Measurements from ENCODE around the gene RRAS2. TPM values are rescaled to one million over a fixed set of nuclear protein-coding genes. Genes with fewer than 3 reads are reported as not detected.

RRAS2 gene
- total RNA-seq, 4 donors from 2014 or later = 40.7 to 75.4 (median 58.0) TPM

DNA sequence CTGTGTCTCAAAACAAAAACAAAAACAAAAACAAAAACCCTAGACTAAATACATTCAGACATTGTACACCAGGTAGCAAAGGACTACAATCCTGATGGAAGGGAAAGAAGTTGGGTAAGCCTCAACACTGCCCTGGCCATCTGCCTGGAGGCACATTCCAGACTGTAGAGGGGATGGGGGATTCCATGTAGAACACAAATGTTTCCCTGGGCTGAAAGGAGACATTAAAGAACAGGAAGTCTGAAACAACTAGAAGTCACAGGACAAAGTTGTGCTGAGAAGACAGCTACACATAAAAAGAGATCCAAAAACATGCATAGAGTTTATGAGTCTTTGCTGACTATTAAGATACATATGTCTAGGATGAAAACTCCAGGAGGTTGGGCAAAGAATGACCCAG, 83.9 kb downstream of the RRAS2 start:
- Histone ChIP-seq H3K4me1 (peaks cover 0 to 5% (median 2%) of the 10 kb centered on the region in 4 donors), H3K4me3 (no peak overlapping the region), H3K36me3 (peaks cover 0 to 14% (median 12%) of the 10 kb centered on the region in 4 donors), H3K27ac (replicated peaks in 1 of 4) (no peak overlapping the region), H3K27me3 (no peaks in the 10 kb centered on the region), H3K9me3 (no peaks in the 10 kb centered on the region)
- no peak for DNase-seq (ENCODE audit: extremely low spot score)
- intact Hi-C loops (cut with DNase I) = no loop called here
- TF ChIP-seq CTCF (IDR thresholded peaks at IDR 0.05) = no peak
- TF ChIP-seq POLR2AphosphoS5 (IDR thresholded peaks at IDR 0.05) = no peak
- no peak for TF ChIP-seq POLR2A (IDR thresholded peaks at IDR 0.05; ENCODE audit: low read depth)
- no peak for TF ChIP-seq EP300 (IDR thresholded peaks at IDR 0.05)

DNA sequence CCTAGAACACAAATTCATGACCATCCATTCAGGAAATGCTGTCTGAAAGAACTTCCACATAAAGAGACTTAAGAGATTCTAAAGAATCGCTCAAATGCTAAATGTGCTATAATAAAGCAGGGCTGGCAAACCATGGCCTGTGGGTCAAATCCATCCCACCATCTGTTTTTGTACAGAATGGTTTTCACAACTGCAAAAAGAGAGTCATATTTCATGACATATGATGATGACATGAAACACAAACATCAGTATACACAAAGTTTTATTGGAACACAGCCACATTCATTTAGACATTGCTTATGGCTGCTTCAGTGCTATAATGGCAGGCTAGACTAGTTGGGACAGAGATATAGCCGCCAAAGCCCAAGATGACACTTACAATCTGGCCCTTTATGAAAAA, 85.1 kb downstream of the RRAS2 start:
- peaks cover 0 to 5% (median 2%) of the 10 kb centered on the region in 4 donors for H3K4me1 ChIP-seq
- H3K27ac ChIP-seq (replicated peaks in 1 of 4) = no peak overlapping the region
- intact Hi-C loops (cut with DNase I) = no loop called here
- H3K9me3 ChIP-seq = no peaks in the 10 kb centered on the region
- WGBS = 89% methylated on average over 2 of the region's 2 CpGs
- TF ChIP-seq POLR2A (IDR thresholded peaks at IDR 0.05; ENCODE audit: low read depth) (no peak), POLR2AphosphoS5 (IDR thresholded peaks at IDR 0.05) (no peak), EP300 (IDR thresholded peaks at IDR 0.05) (no peak), CTCF (IDR thresholded peaks at IDR 0.05) (no peak)
- H3K36me3 ChIP-seq = peaks cover 0 to 13% (median 8%) of the 10 kb centered on the region in 4 donors
- DNase-seq (ENCODE audit: extremely low spot score) = no peak
- no peak overlapping the region for H3K4me3 ChIP-seq
- H3K27me3 ChIP-seq = no peaks in the 10 kb centered on the region

DNA sequence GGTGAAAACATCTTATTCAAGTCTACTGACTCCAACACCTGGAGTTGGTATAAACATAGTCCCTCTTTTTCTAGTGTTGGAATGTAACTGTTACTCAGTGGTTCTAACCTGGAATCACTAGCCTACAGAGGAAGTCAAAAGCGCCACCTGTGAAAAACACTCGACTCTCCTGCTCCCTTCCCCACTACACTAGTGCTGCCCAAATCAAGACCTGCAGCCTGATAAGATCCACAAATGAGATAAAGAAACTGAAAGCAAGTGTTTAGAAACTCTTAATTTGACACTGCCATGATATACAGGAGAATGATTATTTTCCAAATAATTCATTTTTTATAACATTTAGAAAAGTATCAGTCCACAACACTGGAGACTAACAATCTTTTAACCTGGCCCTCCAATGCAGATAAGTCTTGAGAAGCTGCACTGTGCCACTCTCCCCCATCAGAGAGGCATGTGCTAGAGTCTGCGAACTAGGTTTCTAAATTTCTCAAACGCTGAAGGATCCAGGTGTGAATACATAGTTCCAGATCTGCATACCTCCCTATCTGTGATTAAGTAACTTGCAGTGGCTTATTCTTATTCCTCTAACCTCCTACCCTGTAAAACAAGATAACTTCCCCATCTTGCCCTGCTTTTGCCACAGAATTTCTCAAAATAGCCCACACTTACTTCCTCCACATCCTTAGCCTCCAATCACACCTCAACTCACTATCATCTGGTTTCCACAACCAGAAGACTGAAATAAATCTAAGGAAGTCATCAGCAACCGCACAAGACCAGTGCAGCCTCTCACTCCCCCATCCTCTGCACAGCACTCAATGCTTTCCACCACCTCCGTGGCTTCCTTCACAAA, 88.1 kb downstream of the RRAS2 start:
- peaks cover 0 to 10% (median 4%) of the 10 kb centered on the region in 4 donors for H3K36me3 ChIP-seq
- no peak overlapping the region for H3K4me3 ChIP-seq
- H3K27ac ChIP-seq (replicated peaks in 1 of 4) = no peak overlapping the region
- no peaks in the 10 kb centered on the region for H3K27me3 ChIP-seq
- H3K4me1 ChIP-seq = no peaks in the 10 kb centered on the region
- DNase-seq (ENCODE audit: extremely low spot score) = no peak
- H3K9me3 ChIP-seq = no peaks in the 10 kb centered on the region
- intact Hi-C loops (cut with DNase I) = no loop called here
- WGBS = 70% methylated on average over 6 of the region's 6 CpGs
- TF ChIP-seq CTCF (IDR thresholded peaks at IDR 0.05) (no peak), EP300 (IDR thresholded peaks at IDR 0.05) (no peak), POLR2AphosphoS5 (IDR thresholded peaks at IDR 0.05) (no peak), POLR2A (IDR thresholded peaks at IDR 0.05; ENCODE audit: low read depth) (no peak)

DNA sequence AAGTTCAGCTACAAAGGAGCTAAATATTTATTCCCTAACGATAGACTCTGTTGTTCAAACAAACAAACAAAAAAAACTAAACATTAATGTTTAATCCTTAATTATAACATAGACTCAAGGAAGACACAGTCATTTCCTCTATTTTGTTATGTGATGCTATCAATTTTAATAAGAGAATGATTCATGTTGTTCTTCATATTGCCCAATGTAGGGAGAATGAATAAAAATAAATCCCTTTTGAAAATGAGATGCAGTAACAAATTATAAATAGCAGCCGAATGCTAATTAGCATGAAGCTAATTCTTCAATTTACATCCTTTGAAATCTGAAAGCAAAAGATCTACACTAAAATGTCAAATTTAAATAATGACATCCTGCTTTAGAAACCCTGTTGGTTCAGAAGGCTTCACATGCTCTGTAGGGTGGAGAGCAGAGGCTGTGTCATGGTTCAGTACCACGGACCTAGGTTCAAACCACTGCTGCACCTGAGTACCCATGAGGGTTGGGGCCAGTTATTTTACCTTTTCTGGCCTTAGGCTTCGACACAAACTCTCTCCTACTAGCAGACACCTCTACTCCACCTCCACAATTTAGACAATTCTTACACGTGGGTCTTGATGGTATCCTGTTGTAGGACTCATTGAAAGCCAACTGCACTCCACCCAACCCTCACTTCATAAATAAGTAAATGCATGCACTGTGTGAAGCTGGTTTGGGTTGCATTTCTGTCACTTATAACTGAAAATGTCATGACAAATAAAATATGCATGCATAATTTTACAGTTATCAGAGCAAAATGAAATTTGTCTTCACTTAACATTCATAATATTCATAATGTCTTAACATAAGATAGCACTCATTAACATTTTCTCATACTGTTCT, 89.0 kb downstream of the RRAS2 start:
- DNase-seq (ENCODE audit: extremely low spot score) = no peak
- Histone ChIP-seq H3K27me3 (no peaks in the 10 kb centered on the region), H3K36me3 (peaks cover 0 to 19% (median 8%) of the 10 kb centered on the region in 4 donors), H3K4me1 (no peaks in the 10 kb centered on the region), H3K27ac (replicated peaks in 1 of 4) (no peak overlapping the region), H3K4me3 (no peak overlapping the region), H3K9me3 (no peaks in the 10 kb centered on the region)
- intact Hi-C loops (cut with DNase I) = no loop called here
- 90% methylated on average over 5 of the region's 5 CpGs for WGBS
- TF ChIP-seq CTCF (IDR thresholded peaks at IDR 0.05) = no peak
- no peak for TF ChIP-seq POLR2AphosphoS5 (IDR thresholded peaks at IDR 0.05)
- no peak for TF ChIP-seq EP300 (IDR thresholded peaks at IDR 0.05)
- no peak for TF ChIP-seq POLR2A (IDR thresholded peaks at IDR 0.05; ENCODE audit: low read depth)

Measured in esophagus muscularis mucosa (tissue), 4 donors.